Astrocyte of the cerebellum (primary cell): ENCODE results near the gene N4BP3.

Experiments used
- DNase-seq: peaks from one replicate; pipeline ENCODE4 v3.0.0-alpha.2; 2011; ENCODE audit warnings: low read depth
- H3K4me3 ChIP-seq: 2 replicates; pipeline ENCODE4 v1.5.1; 2011; ENCODE audit warnings: mild to moderate bottlenecking, low read depth, low read length, moderate library complexity
- CTCF ChIP-seq: IDR thresholded peaks from 2 replicates; pipeline ENCODE4 v1.5.1; 2012; ENCODE audit warnings: low read length, low read depth, moderate library complexity, mild to moderate bottlenecking; ENCODE audit errors: missing control alignments
- in situ Hi-C: cut with HindIII; loops from 2 replicates; pipeline ENCODE4 v1.10.0; 2017; ENCODE audit warnings: low sequenced_read_pairs

The N4BP3 gene

GRCh38 chr5:178145965-178146820 lies 32.9 kb downstream of the N4BP3 start:
- TF ChIP-seq CTCF: peak; percentile 75
- in situ Hi-C loops: no loop called here
- DNase-seq: no peak
- no peak overlapping the region for H3K4me3 ChIP-seq

- no peak for DNase-seq
- in situ Hi-C loops: no loop called here
- no peak for TF ChIP-seq CTCF
- no peak overlapping the region for H3K4me3 ChIP-seq
These were observed 34.1 kb downstream of the N4BP3 start for GRCh38 chr5:178147406-178147805.

- in situ Hi-C loops: no loop called here
- no peak overlapping the region for H3K4me3 ChIP-seq
- DNase-seq: no peak
- TF ChIP-seq CTCF: no peak
These were observed 36.0 kb downstream of the N4BP3 start for GRCh38 chr5:178149199-178149932.

- TF ChIP-seq CTCF: peak; percentile 24
- DNase-seq: no peak
- in situ Hi-C loops: no loop called here
These were observed 37.8 kb downstream of the N4BP3 start for GRCh38 chr5:178150977-178151734.

GRCh38 chr5:178152491-178153444 lies 39.4 kb downstream of the N4BP3 start:
- TF ChIP-seq CTCF: no peak
- in situ Hi-C loops: no loop called here

More at GRCh38 chr5:178150977-178151734, 37.8 kb downstream of the N4BP3 start:
- H3K4me3 ChIP-seq: no peak overlapping the region

More at GRCh38 chr5:178152491-178153444, 39.4 kb downstream of the N4BP3 start:
- DNase-seq: no peak
- peak overlapping the region; percentile 65 for H3K4me3 ChIP-seq
